Esophagus muscularis mucosa (tissue), 4 donors: ENCODE results near the gene RIPOR2.

Experiments
- EP300 ChIP-seq: sonication (generic); formaldehyde crosslinking; IDR thresholded peaks from one replicate; pipeline ENCODE4 v1.6.1; 2017; ENCODE audit warnings: antibody characterized with exemption
- POLR2A ChIP-seq: fragments of 450-650 bp; IDR thresholded peaks from one replicate; pipeline ENCODE4 v1.6.1; 2017; ENCODE audit warnings: antibody characterized with exemption, moderate library complexity, mild to moderate bottlenecking, low read depth
- TF ChIP-seq, protein P1 (sequence below), 3 experiments: fragments of 200-600 bp in 2 of 3; fragments of 450-650 bp in 1 of 3; sonication (generic) in 2 of 3; IDR thresholded peaks; one replicate each; pipeline ENCODE4 v1.5.1; 2017 to 2019; ENCODE audit warnings: antibody characterized with exemption in 3 of 3, mild to moderate bottlenecking in 2 of 3, moderate library complexity in 1 of 3

DNA sequence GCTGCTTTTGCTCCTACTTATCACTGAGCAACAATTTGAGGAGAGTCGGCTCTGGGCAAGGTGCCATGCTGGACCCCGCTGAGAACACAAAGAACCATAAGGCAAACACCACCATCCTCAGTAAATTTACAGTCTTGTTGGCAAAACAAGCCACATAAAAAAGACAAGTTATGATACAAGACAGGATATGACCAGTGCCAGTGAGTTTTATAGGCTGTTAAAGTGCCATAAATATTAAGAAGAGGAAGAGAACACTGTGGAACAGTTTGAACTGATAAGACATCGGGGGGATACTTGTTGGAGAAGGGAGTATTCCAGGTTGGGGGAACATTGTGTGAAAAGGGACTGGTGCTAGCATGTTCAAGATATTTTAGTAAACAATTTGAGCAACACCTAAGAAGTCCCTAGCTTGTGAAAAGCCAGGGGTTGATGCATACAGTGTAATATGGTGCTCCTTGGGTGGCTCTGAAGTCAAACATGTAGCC, 25.3 kb upstream of the RIPOR2 start:
- TF ChIP-seq, protein P1, sequence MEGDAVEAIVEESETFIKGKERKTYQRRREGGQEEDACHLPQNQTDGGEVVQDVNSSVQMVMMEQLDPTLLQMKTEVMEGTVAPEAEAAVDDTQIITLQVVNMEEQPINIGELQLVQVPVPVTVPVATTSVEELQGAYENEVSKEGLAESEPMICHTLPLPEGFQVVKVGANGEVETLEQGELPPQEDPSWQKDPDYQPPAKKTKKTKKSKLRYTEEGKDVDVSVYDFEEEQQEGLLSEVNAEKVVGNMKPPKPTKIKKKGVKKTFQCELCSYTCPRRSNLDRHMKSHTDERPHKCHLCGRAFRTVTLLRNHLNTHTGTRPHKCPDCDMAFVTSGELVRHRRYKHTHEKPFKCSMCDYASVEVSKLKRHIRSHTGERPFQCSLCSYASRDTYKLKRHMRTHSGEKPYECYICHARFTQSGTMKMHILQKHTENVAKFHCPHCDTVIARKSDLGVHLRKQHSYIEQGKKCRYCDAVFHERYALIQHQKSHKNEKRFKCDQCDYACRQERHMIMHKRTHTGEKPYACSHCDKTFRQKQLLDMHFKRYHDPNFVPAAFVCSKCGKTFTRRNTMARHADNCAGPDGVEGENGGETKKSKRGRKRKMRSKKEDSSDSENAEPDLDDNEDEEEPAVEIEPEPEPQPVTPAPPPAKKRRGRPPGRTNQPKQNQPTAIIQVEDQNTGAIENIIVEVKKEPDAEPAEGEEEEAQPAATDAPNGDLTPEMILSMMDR (IDR thresholded peaks at IDR 0.05), result no peak
- TF ChIP-seq EP300 (no peak), POLR2A (no peak)
